GM18511 (cell line): ENCODE results near the gene HOPX.
"Not testable (repeated sequence)": the region's sequence is repeated elsewhere in the genome, so short reads cannot be mapped to it uniquely, and the experiment has no call there.

Experiments
- ATAC-seq: cut with Tn5 transposase; IDR thresholded peaks from one replicate; pipeline ENCODE4 v1.9.1; 2021; ENCODE audit warnings: mild to moderate bottlenecking, moderate library complexity; ENCODE audit not compliant: unreplicated experiment

The HOPX gene

DNA sequence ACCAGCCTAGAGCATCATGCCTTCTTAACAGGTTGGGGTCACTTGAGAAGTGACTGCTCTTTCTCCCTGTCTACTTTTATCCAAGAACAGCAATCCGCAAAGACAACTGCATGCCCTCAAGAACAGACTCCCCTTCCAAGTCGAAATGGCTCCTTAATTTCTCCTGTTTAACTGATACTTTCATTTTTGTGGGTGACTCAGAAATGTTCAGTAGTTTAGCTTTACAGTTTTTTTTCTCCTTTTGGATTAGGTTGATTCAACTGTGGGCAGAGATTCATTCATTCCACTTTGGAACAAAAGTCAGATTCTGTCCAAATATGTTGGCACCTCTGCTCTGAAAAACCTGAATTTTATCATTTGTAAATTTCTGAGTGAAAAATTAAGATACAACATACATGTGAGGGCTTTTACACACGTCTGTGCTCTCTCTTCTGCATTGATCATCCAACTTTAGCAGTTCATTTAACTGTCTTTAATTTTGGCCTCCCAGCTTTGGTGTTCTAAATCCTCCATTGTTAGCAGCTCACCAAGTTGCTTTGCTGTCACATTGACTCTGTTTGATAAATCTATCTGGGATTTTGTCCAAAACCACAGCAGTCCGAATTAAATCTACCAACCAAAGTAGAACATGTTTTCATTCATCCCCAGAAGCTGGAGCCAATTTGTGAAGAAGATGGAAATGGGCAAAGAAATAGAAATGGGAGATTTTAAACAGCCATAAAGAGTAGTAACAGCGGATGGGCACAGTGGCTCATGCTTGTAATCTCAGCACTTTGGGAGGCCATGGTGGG lies 50.0 kb downstream of the HOPX start:
- no peak for ATAC-seq

DNA sequence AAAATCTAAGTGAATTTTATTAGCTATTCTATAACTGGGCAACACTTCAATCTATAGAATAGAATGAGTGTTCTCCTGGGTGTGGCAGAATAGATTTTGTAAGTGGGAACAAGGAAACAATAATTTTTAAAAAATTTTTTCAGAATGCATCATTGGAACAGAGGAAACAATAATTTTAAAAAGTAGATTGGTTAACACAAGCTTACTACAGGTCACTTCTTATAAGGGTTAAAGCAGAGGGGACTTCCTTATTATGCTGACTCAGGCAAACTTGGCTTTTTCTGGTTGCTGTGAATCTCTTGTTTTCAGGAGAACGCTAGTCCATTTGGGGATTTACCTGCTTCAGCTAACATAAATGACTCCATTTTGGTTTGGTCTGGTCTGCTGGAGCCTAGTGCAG lies 52.5 kb downstream of the HOPX start:
- no peak for ATAC-seq

DNA sequence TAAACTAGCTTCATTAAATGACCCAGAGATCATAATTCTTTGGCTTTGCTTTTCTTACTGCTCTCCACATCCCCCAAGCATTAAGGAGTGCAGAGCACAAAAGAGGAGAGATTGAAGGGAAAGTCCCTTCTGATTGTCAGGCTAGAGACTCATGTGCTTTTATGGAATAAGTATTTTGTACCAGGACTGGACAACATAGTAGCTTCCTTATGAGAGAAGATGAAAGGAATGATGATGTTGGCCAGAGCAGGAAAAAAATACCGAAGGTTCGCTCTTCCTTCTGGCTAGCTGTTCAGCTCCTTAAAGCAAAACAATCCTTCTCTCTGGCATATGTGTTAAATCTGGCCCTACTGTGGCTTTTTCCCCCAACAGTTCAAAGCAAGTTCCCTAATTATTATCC lies 53.1 kb downstream of the HOPX start:
- no peak for ATAC-seq

DNA sequence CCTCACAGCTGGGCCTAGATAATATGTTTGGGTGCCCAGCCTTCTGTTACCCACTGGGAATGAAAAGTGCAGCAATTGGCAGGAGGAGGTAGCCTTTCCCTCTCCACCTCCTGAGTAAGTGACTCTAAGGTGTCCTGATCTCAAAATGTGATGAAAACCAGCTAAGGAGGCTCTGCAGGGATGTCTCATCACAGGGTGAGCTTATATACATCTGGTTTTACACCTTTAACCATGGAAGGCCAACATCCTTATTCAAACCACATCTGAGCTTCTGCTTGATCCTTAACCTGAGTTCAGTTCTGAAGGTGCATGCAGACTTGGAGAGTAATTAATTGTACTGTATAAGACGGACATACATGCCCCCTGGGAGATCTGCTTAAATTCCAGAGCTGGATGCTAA lies 53.7 kb downstream of the HOPX start:
- no peak for ATAC-seq

DNA sequence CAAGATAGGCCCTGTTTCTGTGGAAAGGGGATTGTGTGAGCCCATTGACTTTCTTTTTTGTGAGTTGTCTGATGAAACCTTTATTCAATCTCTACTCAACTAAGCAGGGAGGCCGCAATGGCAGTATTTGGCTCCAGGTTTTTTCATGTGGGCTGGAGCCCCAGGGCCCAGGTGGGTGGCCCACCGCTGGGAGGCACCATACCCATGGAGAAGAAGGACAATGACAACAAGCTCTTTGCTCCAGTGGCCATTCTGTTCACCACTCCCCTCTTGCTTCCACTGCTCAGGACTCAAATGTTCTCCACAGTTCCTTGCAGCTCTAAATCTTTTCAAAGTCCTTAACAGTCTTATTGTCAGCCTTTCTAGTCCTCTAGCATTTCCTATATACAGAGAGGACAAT lies 54.1 kb downstream of the HOPX start:
- no peak for ATAC-seq

DNA sequence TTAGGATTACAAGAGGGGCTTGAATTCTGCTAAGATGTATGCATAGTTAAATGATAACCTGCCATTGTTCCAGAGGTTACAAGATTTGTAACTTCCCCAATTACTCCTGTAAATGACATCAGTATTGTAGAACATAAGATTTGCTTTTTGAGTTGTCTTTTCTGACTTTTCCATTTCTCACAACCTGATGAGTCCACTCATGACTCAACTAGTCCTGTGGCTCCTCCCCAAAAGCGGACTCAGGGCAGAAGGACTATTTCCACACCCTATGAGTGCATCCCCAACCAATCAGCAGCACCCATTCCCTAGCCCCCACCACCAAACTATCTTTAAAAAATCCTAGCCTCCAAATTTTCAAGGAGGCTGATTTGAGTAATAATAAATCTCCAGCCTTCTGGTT lies 54.7 kb downstream of the HOPX start:
- no peak for ATAC-seq

DNA sequence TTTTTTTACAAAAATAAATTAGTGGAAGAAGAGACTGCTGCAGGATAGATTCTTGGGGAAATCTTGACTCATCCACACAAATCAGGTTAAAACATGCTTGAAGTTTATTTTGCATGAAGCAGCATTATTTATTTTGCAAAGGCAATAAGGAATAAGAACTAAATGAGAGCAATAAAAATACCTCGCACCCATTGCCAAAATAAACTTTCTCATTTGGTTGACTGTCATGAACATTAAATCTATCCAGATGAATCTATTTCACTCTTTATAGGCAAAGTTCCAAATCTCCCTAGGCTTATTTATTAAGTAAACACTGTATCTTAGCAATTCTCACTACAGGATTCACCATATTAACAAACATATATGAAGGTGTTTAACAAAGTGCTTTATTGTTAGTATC lies 58.9 kb downstream of the HOPX start:
- ATAC-seq, result no peak

DNA sequence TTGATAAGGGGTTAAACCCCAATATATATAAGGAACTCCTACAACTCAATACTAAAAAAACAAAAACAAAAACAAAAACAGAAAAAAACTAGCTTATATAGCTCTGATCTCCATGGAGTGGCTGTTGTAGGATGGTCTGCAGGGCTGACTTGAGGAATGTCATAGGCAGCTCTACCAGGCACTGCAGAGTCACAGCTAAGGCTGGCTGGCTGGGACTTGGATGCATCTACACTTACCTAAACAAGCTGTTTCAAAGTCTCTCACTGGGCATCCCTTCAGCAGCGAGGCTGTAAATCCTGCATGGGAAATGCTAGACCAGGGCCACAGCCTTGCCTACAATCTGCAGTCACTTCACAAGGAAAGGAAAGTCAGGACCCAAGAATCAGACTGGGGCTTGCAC lies 61.3 kb downstream of the HOPX start:
- no peak for ATAC-seq

DNA sequence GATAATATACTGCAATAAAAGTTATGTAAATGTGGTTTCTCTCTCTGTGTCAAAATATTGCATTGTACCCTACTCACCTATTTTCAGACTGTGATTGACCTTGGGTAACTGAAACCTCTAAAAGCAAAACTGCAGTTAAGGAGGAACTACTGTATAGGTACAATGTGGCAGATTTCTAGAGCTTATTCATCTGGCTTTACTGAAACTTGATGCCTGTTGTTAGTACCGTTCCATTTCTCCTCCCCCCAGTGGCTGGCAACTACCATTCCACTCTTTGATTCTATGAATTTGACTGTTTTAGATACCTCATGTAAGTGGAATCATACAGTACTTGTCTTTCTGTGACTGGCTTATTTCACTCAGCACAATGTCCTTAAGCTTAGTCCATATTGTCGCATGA lies 61.9 kb downstream of the HOPX start:
- peak; percentile 83 for ATAC-seq

DNA sequence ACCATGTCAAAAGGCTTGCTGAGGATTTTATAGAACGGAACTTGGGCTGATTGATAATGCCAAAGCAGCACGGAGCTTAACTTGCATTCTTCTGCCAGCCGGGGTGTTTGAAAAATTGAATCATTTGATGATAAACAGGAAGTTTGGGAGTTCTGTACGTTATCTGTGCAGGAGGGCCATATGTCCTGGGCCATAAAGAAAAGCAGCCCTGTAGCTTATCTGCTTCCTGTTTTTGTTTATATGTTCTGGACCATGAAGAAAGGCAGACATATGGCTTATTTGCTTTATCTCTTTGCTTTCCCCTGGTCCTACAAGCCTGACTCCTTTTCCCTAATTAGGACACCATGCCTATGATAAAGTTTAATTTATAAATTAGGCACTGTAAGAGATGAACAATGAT lies 62.4 kb downstream of the HOPX start:
- no peak for ATAC-seq

DNA sequence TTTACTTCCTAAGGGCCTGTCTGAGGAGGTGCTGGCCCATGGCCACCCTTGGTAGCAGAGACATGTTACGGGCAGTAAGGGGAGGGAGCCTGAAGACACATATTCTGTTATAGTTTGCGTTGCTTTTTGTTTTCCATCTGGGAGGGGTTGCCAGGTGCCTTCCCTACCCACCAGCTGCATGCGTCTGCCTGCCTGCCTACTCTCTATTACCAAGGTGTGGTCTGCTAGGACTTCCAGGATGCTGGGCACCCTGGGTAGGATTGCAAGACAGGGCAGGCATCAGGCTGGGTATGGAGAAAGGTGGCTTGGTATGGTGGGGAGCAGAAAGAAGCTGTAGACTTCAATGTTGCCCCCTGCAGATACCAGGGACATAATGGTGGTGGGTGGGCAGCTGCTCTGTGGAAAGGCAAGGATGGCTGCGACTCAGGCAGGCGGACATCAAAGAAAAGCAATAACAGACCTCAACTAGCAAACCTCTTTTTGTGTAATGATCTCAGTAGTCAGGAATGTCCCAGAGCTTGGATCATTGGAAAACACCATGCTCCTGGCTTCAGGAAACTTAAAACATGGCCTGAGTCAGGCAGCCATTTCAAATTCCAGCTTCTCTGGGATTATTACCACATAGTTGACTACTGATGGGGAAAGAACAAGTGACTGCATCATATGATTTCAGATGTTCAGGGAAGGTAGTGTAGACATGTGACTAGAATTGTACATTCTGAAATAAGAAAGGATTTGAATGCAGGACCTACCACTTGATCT lies 67.8 kb downstream of the HOPX start:
- ATAC-seq, result no peak

DNA sequence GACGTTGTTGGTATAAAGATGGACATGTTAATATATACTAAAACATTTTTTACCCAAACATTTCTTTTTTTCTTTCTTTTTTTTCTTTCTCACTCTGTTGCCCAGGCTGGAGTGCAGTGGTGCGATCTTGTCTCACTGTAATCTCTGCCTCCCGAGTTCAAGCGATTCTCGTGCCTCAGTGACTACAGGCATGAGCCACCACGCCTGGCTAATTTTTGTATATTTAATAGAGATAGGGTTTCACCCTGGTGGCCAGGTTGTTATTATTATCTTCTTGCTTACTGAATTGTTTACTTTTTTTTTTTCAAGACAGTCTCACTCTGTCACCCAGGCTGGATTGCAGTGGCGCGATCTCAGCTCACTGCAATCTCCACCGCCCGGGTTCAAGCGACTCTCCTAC lies 68.8 kb downstream of the HOPX start:
- ATAC-seq, result no peak

DNA sequence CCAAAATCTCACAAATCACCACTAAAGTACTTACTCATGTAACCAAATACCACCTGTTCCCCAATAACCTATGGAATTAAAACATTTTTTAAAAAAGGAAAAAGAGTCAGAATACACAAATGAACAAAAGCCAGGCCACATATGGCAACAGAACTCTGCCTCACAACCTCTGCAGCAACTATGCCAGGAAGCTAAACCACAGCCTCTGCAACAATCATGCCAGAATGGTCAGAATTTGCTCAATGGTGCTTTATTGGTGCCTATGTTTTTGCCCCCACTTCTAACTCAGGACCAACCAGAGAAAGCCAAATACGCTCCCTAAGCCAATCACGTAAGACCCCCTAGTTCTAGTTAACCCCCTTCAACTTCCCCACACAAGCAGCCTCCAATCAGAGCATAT lies 69.6 kb downstream of the HOPX start:
- no peak for ATAC-seq

DNA sequence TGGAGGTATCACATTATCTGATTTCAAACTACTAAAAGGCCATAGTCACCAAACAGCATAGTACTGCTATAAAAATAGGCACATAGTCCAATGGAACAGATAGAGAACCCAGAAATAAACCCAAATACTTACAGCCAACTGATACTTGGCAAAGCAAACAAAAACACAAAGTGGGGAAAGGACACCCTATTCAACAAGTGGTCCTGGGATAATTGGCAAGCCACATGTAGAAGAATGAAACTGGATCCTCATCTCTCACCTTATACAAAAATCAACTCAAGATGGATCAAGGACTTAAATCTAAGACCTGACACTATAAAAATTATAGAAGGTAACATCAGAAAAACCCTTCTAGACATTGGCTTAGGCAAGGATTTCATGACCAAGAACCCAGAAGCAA lies 70.9 kb downstream of the HOPX start:
- not testable (repeated sequence) for ATAC-seq

DNA sequence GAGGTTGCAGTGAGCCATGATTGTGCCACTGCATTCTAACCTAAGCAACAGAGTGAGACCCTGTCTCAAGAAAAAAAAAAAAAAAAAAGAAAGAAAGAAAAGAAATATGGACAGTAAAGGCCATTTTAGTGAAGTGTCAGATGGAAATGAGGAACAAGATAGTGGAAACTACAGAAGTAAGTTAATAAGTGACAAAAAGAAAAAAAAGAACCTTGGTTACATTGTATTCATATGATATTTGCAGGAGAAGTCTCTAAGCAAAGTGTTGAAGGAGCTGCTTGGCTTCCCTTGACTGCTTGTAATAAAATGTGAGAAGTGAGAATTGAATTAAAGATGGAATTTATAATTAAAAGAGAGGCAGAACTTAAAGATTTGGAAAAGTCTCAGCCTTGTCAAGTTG lies 73.2 kb downstream of the HOPX start:
- ATAC-seq, result peak; percentile 60

DNA sequence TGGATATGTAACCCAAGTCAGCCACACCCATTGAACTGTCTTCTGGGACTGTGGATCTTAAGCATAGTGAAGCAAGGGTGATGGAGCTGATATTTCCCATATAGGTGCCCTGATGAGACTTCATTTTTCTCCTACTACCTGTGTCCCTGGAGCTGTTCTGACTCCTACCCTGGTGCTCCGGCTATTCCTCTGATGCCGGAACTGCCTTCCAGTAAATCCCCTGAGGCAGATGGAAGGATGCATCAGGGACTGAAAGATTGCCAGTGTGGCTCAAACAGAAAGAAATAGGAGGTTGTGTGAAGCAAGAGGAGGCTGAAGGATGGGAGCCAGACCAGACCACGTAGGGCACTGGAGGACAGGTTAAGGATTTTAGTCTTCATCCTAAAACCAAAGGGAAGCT lies 74.7 kb downstream of the HOPX start:
- no peak for ATAC-seq

DNA sequence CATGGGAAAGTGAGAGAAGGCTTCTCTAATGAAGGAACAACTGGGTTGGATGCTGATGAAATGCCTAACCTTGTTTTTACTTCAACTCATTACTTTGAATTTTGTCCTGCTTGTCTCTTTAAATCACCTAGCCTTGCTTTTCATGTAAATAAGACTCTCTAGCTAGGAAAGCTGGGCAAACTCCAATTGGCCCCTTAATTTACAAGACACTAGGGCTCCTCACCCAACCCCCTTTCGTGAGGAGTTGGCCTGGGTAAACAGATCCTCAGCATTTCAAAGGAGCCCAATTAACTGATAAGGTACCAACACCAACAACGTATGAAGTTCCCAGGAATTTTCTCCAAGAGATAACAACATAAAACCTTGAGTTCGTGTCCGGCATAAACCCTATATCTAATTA lies 75.6 kb downstream of the HOPX start:
- ATAC-seq, result not testable (repeated sequence)

DNA sequence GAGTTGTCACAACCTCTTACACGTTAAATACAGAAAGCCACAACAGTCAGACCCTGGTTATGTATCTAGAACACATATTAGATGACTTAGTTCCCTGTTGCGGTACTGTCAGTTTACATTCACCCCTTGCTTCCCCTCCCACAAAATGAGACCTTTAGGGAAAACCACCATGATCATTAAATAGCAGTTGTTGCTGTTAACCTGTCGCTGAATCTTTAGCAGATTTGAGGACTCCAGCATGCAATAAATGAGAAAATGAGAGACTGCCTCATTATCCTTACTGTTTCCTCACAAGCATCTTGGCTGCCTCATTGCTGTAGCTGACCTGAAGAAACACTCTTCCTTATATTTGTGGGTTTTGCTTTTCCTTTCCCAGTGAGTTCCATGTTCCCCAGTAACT lies 77.8 kb downstream of the HOPX start:
- no peak for ATAC-seq
